ENCODE measurements around the gene PDCD4.

DNA sequence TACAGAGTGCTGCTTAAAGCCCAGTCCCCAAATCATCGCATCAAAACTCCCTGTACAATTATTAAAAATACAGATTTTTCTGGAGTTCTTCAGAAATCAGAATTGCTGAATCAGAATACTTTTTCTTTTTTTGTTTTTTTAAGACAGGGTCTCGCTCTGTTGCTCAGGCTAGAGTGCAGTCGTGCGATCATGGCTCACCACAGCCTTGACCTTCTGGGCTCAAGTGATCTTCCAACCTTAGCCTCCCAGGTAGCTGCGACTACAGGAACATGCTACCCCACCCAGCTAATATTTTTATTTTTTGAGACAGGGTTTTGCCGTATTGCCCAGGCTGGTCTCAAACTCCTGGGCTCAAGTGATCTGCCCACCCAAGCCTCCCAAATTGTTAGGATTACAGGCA, 43.3 kb downstream of the PDCD4 start:
- TF ChIP-seq POLR2A (IDR thresholded peaks at IDR 0.05; ENCODE audit: borderline replicate concordance, extremely low read depth, insufficient read depth, insufficient read length): no peak
- no peak for TF ChIP-seq FOSL1 (IDR thresholded peaks at IDR 0.05; ENCODE audit: low read depth)
- TF ChIP-seq, protein P1, sequence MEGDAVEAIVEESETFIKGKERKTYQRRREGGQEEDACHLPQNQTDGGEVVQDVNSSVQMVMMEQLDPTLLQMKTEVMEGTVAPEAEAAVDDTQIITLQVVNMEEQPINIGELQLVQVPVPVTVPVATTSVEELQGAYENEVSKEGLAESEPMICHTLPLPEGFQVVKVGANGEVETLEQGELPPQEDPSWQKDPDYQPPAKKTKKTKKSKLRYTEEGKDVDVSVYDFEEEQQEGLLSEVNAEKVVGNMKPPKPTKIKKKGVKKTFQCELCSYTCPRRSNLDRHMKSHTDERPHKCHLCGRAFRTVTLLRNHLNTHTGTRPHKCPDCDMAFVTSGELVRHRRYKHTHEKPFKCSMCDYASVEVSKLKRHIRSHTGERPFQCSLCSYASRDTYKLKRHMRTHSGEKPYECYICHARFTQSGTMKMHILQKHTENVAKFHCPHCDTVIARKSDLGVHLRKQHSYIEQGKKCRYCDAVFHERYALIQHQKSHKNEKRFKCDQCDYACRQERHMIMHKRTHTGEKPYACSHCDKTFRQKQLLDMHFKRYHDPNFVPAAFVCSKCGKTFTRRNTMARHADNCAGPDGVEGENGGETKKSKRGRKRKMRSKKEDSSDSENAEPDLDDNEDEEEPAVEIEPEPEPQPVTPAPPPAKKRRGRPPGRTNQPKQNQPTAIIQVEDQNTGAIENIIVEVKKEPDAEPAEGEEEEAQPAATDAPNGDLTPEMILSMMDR (IDR thresholded peaks at IDR 0.05 in 2 of 3, conservative IDR thresholded peaks at IDR 0.05 in 1 of 3; ENCODE audit: borderline replicate concordance in 1 of 3, insufficient read depth in 1 of 3, low read depth in 2 of 3, low read length in 2 of 3): no peak

Data from HCT116 (cell line).